Measurements from ENCODE around the gene TDRD3. TPM values are rescaled to one million over a fixed set of nuclear protein-coding genes. Genes with fewer than 3 reads are reported as not detected.

TDRD3 gene
- total RNA-seq, 6 donors from 2014 or later, result 16.0 to 56.4 (median 25.8) TPM

GRCh38 chr13:60583911-60584753, 187.1 kb downstream of the TDRD3 start:
- Histone ChIP-seq H3K27ac (no peak overlapping the region), H3K36me3 (no peaks in the 10 kb centered on the region), H3K4me1 (no peaks in the 10 kb centered on the region), H3K9me3 (peaks cover 0 to 7% (median 0%) of the 10 kb centered on the region in 4 donors), H3K4me3 (no peak overlapping the region), H3K27me3 (no peaks in the 10 kb centered on the region)
- no peak for DNase-seq
- WGBS, 2 donors, result 73 to 78% methylated on average over 15 of the region's 15 CpGs
- TF ChIP-seq POLR2AphosphoS5 (IDR thresholded peaks at IDR 0.05) (no peak), CTCF (IDR thresholded peaks at IDR 0.05) (no peak)
- ATAC-seq (ENCODE audit: low FRiP score in 2 of 2), result peak in 1 of 2 donors; percentile 78

GRCh38 chr13:60584976-60585375, 188.0 kb downstream of the TDRD3 start:
- Histone ChIP-seq H3K27ac (no peak overlapping the region), H3K4me1 (no peaks in the 10 kb centered on the region), H3K27me3 (no peaks in the 10 kb centered on the region), H3K36me3 (no peaks in the 10 kb centered on the region), H3K4me3 (no peak overlapping the region), H3K9me3 (peaks cover 0 to 7% (median 0%) of the 10 kb centered on the region in 4 donors)
- TF ChIP-seq POLR2AphosphoS5 (IDR thresholded peaks at IDR 0.05) (no peak), EP300 (IDR thresholded peaks at IDR 0.05) (no peak), POLR2A (IDR thresholded peaks at IDR 0.05) (no peak)
- ATAC-seq (ENCODE audit: low FRiP score in 2 of 2), result peak; percentile 37 to 48
- no peak for DNase-seq
- 72 to 82% methylated on average over 8 to 11 of the region's 11 CpGs for WGBS, 2 donors

GRCh38 chr13:60590800-60591747, 194.1 kb downstream of the TDRD3 start:
- Histone ChIP-seq H3K9me3 (no peaks in the 10 kb centered on the region), H3K36me3 (no peaks in the 10 kb centered on the region), H3K27ac (no peak overlapping the region), H3K4me1 (no peaks in the 10 kb centered on the region), H3K4me3 (no peak overlapping the region), H3K27me3 (no peaks in the 10 kb centered on the region)
- TF ChIP-seq POLR2A (IDR thresholded peaks at IDR 0.05), result no peak
- no peak for TF ChIP-seq CTCF (IDR thresholded peaks at IDR 0.05)
- TF ChIP-seq EP300 (IDR thresholded peaks at IDR 0.05), result no peak
- no peak for TF ChIP-seq POLR2AphosphoS5 (IDR thresholded peaks at IDR 0.05)
- no peak for DNase-seq
- peak in 1 of 2 donors; percentile 66 for ATAC-seq (ENCODE audit: low FRiP score in 2 of 2)
- 73 to 79% methylated on average over 16 to 18 of the region's 18 CpGs for WGBS, 2 donors

- DNase-seq (no peak), ATAC-seq (ENCODE audit: low FRiP score in 2 of 2) (no peak)
- H3K27ac ChIP-seq, result no peak overlapping the region
- no peaks in the 10 kb centered on the region for H3K4me1 ChIP-seq
- no peaks in the 10 kb centered on the region for H3K36me3 ChIP-seq
- H3K9me3 ChIP-seq, result no peaks in the 10 kb centered on the region
- no peaks in the 10 kb centered on the region for H3K27me3 ChIP-seq
- TF ChIP-seq POLR2A (IDR thresholded peaks at IDR 0.05), result no peak
- no peak for TF ChIP-seq EP300 (IDR thresholded peaks at IDR 0.05)
- no peak for TF ChIP-seq CTCF (IDR thresholded peaks at IDR 0.05)
- no peak for TF ChIP-seq POLR2AphosphoS5 (IDR thresholded peaks at IDR 0.05)
- WGBS, 2 donors, result 75 to 88% methylated on average over 2 of the region's 2 CpGs
- no peak overlapping the region for H3K4me3 ChIP-seq
Observed at GRCh38 chr13:60603049-60603448, 206.0 kb downstream of the TDRD3 start.

GRCh38 chr13:60604058-60604457, 207.0 kb downstream of the TDRD3 start:
- no peak for TF ChIP-seq EP300 (IDR thresholded peaks at IDR 0.05)
- Histone ChIP-seq H3K27ac (no peak overlapping the region), H3K4me3 (no peak overlapping the region), H3K27me3 (no peaks in the 10 kb centered on the region), H3K36me3 (no peaks in the 10 kb centered on the region), H3K9me3 (no peaks in the 10 kb centered on the region), H3K4me1 (no peaks in the 10 kb centered on the region)
- 85 to 89% methylated on average over 6 of the region's 6 CpGs for WGBS, 2 donors
- ATAC-seq (ENCODE audit: low FRiP score in 2 of 2), result no peak
- no peak for DNase-seq
